SK-N-SH (cell line): Measurements from ENCODE around the gene TPD52L1. TPM values are rescaled to one million over a fixed set of nuclear protein-coding genes. Genes with fewer than 3 reads are reported as not detected.

Experiments
- CTCF ChIA-PET: fragments of 300-600, 350-600 bp; formaldehyde crosslinking; extraction: SDS; loops from one replicate; lab custom pipeline; 2021; lab: Yijun Ruan, JAX
- POLR2A ChIA-PET: fragments of 350-600 bp; sonication (Branson Sonifier 250); formaldehyde crosslinking; extraction: SDS; loops from one replicate; lab custom pipeline; 2020; ENCODE audit warnings: antibody characterized with exemption, inconsistent platforms; lab: Yijun Ruan, JAX
- DNase-seq: peaks from one replicate; pipeline ENCODE4 v3.0.0; 2012
- H2AFZ ChIP-seq: fragments of 200-600 bp; sonication (generic); 2 replicates; pipeline ENCODE4 v1.8.1; 2016; ENCODE audit warnings: antibody characterized with exemption, mild to moderate bottlenecking, low read depth
- H3F3A ChIP-seq: fragments of 200-600 bp; sonication (generic); replicated peaks from 2 replicates; pipeline ENCODE3; 2016; ENCODE audit warnings: antibody characterized with exemption, mild to moderate bottlenecking; ENCODE audit not compliant: insufficient read depth
- H3K27ac ChIP-seq, 2 experiments: fragments of 200-500 bp in 1 of 2; fragments of 200-600 bp in 1 of 2; sonication (Bioruptor generic) in 1 of 2; sonication (generic), shearing (Covaris generic) in 1 of 2; 2 replicates each; pipeline versions ENCODE4 v1.5.1 to v1.6.1; 2014 to 2016; ENCODE audit warnings: low read depth in 2 of 2, inconsistent platforms in 1 of 2, low read length in 1 of 2, mild to moderate bottlenecking in 1 of 2, mixed read lengths in 1 of 2
- H3K27me3 ChIP-seq: fragments of 200-600 bp; sonication (generic), shearing (Covaris generic); 2 replicates; pipeline ENCODE4 v1.6.1; 2016; ENCODE audit warnings: mixed run types; ENCODE audit not compliant: insufficient read depth
- H3K36me3 ChIP-seq, 2 experiments: fragments of 200-500 bp in 1 of 2; fragments of 200-600 bp in 1 of 2; sonication (Bioruptor generic) in 1 of 2; sonication (generic) in 1 of 2; replicated peaks in 1 of 2; 2 replicates each; pipeline versions ENCODE3 to v1.5.1; 2014 to 2016; ENCODE audit warnings: low read length in 1 of 2, mild to moderate bottlenecking in 1 of 2; ENCODE audit not compliant: insufficient read depth in 2 of 2, control insufficient read depth in 1 of 2
- H3K4me1 ChIP-seq, 2 experiments: fragments of 200-500 bp in 1 of 2; fragments of 200-600 bp in 1 of 2; sonication (Bioruptor generic) in 1 of 2; sonication (generic), shearing (Covaris generic) in 1 of 2; 2 replicates each; pipeline versions ENCODE4 v1.5.1 to v1.6.1; 2014 to 2016; ENCODE audit warnings: low read depth in 1 of 2, low read length in 1 of 2, mixed run types in 1 of 2; ENCODE audit not compliant: insufficient read depth in 2 of 2, control insufficient read depth in 1 of 2
- H3K4me2 ChIP-seq: fragments of 200-600 bp; sonication (generic), shearing (Covaris generic); 2 replicates; pipeline ENCODE4 v1.6.1; 2017; ENCODE audit warnings: mixed run types
- H3K4me3 ChIP-seq, 2 experiments: fragments of 200-500 bp in 1 of 2; fragments of 200-600 bp in 1 of 2; sonication (Bioruptor generic) in 1 of 2; sonication (generic), shearing (Covaris generic) in 1 of 2; 2 replicates each; pipeline versions ENCODE4 v1.5.1 to v1.8.1; 2014 to 2016; ENCODE audit warnings: low read depth in 2 of 2, inconsistent platforms in 1 of 2, low read length in 1 of 2, mild to moderate bottlenecking in 1 of 2, mixed read lengths in 1 of 2, moderate library complexity in 1 of 2
- H3K79me2 ChIP-seq: fragments of 200-600 bp; sonication (generic); 2 replicates; pipeline ENCODE4 v1.8.1; 2017; ENCODE audit warnings: mild to moderate bottlenecking; ENCODE audit not compliant: insufficient read depth
- H3K9ac ChIP-seq: fragments of 200-600 bp; sonication (generic); 2 replicates; pipeline ENCODE4 v1.6.1; 2017; ENCODE audit warnings: mixed run types
- H3K9me2 ChIP-seq: fragments of 200-600 bp; sonication (generic); 2 replicates; pipeline ENCODE4 v1.6.1; 2017; ENCODE audit warnings: mixed run types
- H3K9me3 ChIP-seq: fragments of 200-600 bp; sonication (generic); 2 replicates; pipeline ENCODE4 v1.6.1; 2017; ENCODE audit warnings: mixed run types, mild to moderate bottlenecking, moderate library complexity
- H4K20me1 ChIP-seq: fragments of 200-600 bp; sonication (generic); 2 replicates; pipeline ENCODE4 v1.6.1; 2017; ENCODE audit warnings: mild to moderate bottlenecking, mixed run types; ENCODE audit not compliant: insufficient read depth
- FOXJ3 ChIP-seq: sonication (generic); formaldehyde crosslinking; IDR thresholded peaks from 2 replicates; pipeline ENCODE4 v1.5.1; 2020; ENCODE audit warnings: mild to moderate bottlenecking, missing genetic modification reagents
- IRF3 ChIP-seq: fragments of 150-350 bp; IDR thresholded peaks from 2 replicates; pipeline ENCODE4 v1.6.1; 2016; ENCODE audit warnings: mild to moderate bottlenecking, low read depth, low read length
- JUND ChIP-seq: IDR thresholded peaks from 2 replicates; pipeline ENCODE4 v1.4.0; 2012
- NFIC ChIP-seq: IDR thresholded peaks from 2 replicates; pipeline ENCODE4 v1.4.0; 2012; ENCODE audit warnings: borderline replicate concordance
- RCOR1 ChIP-seq: fragments of 150-350 bp; IDR thresholded peaks from 2 replicates; pipeline ENCODE4 v1.6.1; 2017; ENCODE audit warnings: antibody characterized with exemption, low read length
- REST ChIP-seq: IDR thresholded peaks from 2 replicates; pipeline ENCODE4 v1.6.1; 2012; ENCODE audit warnings: mild to moderate bottlenecking, low read depth, low read length, moderate library complexity
- RFX5 ChIP-seq: IDR thresholded peaks from 2 replicates; pipeline ENCODE4 v1.6.1; 2012; ENCODE audit warnings: mild to moderate bottlenecking, improper control_type of control experiment, low read length
- SMC3 ChIP-seq: IDR thresholded peaks from 2 replicates; pipeline ENCODE4 v1.6.1; 2012; ENCODE audit warnings: low read depth, low read length, improper control_type of control experiment
- TAF1 ChIP-seq: IDR thresholded peaks from 2 replicates; pipeline ENCODE4 v1.6.1; 2012; ENCODE audit warnings: low read depth, mild to moderate bottlenecking, low read length, moderate library complexity, borderline replicate concordance
- TCF12 ChIP-seq: IDR thresholded peaks from 2 replicates; pipeline ENCODE4 v1.4.0; 2012
- USF2 ChIP-seq: fragments of 150-350 bp; IDR thresholded peaks from 2 replicates; pipeline ENCODE4 v1.6.1; 2017; ENCODE audit warnings: antibody characterized with exemption, low read length, low read depth, borderline replicate concordance
- YY1 ChIP-seq: IDR thresholded peaks from 2 replicates; pipeline ENCODE4 v1.4.0; 2012; ENCODE audit warnings: low read depth, mild to moderate bottlenecking
- WGBS: methylation state at CpG from one replicate; pipeline ENCODE4 v1.1.6; 2017; ENCODE audit warnings: low lambda C conversion rate; 5-methylcytosine and 5-hydroxymethylcytosine counted together
- polyA plus RNA-seq, 3 experiments: library from polyadenylated mRNA; depleted of rRNA; stranded (reverse); fragments of >200 nt; gene quantifications; 2 replicates each; pipeline ENCODE4 v1.2.3, GENCODE V29; 2012

Gene TPD52L1
- polyA plus RNA-seq, 1 of the 3 experiments (the other 2 are of a cell fraction) = 0.13 TPM

- TF ChIP-seq REST = no peak
- no peak for TF ChIP-seq TAF1
- no peak for TF ChIP-seq FOXJ3
- TF ChIP-seq IRF3 = no peak
- TF ChIP-seq YY1 = no peak
- TF ChIP-seq RCOR1 = no peak
- TF ChIP-seq, all 33 proteins: peak for 3
Measured at GRCh38 chr6:125114248-125114858, 39.2 kb upstream of the TPD52L1 start (continued).

GRCh38 chr6:125116170-125116569, 37.4 kb upstream of the TPD52L1 start:
- H4K20me1 ChIP-seq = no peaks in the 10 kb centered on the region
- WGBS = 4% methylated on average over 1 of the region's 1 CpG

More at GRCh38 chr6:125116170-125116569, 37.4 kb upstream of the TPD52L1 start:
- H3K27ac ChIP-seq = no peak overlapping the region
- TF ChIP-seq NFIC (no peak), TCF12 (no peak), RFX5 (no peak), SMC3 (no peak), JUND (no peak), FOXJ3 (no peak), USF2 (no peak)
- POLR2A ChIA-PET = no interaction called here
- H3K27me3 ChIP-seq = no peaks in the 10 kb centered on the region; the same call in 1 of the 2 replicates
- DNase-seq = no peak
- H3K4me1 ChIP-seq = no peaks in the 10 kb centered on the region
- no peak overlapping the region for H3K4me3 ChIP-seq
- H3K9me2 ChIP-seq = no peaks in the 10 kb centered on the region
- H3K4me2 ChIP-seq = no peak overlapping the region
- no peaks in the 10 kb centered on the region for H3K36me3 ChIP-seq
- no peak overlapping the region for H3K9ac ChIP-seq
- no peaks in the 10 kb centered on the region for H3F3A ChIP-seq
- CTCF ChIA-PET = no interaction called here
- H3K79me2 ChIP-seq = no peaks in the 10 kb centered on the region
- no peak overlapping the region for H2AFZ ChIP-seq
- H3K9me3 ChIP-seq = 0 out of 2 replicates have a peak, but pooled peaks cover 3% of the 10 kb centered on the region
